HUES6 (cell line): ENCODE data around the gene VPS18.

Experiments
- H3K27ac ChIP-seq: 2 replicates; pipeline ENCODE4 v1.7.0; 2013; ENCODE audit warnings: low read depth, mild to moderate bottlenecking, low read length, inconsistent platforms
- H3K27me3 ChIP-seq: 2 replicates; pipeline ENCODE4 v1.6.1; 2013; ENCODE audit warnings: low read length; ENCODE audit not compliant: control insufficient read depth, insufficient read depth
- H3K36me3 ChIP-seq: 2 replicates; pipeline ENCODE4 v1.6.1; 2013; ENCODE audit warnings: low read length; ENCODE audit not compliant: control insufficient read depth, insufficient read depth
- H3K4me1 ChIP-seq: 2 replicates; pipeline ENCODE4 v1.6.1; 2013; ENCODE audit warnings: low read length; ENCODE audit not compliant: control insufficient read depth, insufficient read depth
- H3K4me3 ChIP-seq: 2 replicates; pipeline ENCODE4 v1.5.1; 2013; ENCODE audit warnings: low read depth, low read length
- H3K9ac ChIP-seq: one replicate; pipeline ENCODE4 v1.6.1; 2013; ENCODE audit warnings: mild to moderate bottlenecking, low read length
- H3K9me3 ChIP-seq: 2 replicates; pipeline ENCODE4 v1.6.1; 2013; ENCODE audit warnings: low read depth, low read length; ENCODE audit not compliant: control insufficient read depth, insufficient read depth

Gene VPS18

DNA sequence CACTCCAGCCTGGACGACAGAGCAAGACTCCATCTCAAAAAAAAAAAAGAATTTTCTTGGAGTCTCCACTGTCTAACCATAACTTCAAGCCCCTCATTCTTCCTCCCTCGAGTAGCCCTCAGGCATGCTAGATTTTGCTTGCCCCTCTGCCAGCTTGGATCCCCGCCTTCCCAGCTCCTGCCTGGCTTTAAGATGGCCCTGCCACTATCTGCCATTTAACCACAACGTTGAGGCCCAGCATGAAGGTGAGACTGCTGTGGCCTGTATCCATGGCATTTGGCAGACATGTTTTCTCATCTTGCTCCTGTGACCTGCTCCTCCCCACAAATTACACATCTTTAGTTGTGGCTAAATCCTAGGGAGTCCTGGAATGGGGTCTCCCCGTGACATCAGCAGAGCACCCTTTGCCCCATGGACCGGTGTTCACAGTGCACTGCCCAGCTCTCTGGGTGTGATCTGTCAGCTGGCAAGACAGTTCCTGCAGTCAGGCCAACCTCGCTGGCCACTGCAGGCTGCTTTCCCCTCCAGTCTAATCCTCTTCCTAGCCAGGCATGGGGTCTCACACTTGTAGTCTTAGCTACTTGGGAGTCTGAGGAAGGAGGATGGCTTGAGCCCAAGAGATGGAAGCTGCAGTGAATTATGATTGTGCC, 10.4 kb downstream of the VPS18 start:
- Histone ChIP-seq H3K4me3 (no peak overlapping the region), H3K9ac (no peak overlapping the region), H3K9me3 (no peaks in the 10 kb centered on the region), H3K27me3 (no peaks in the 10 kb centered on the region), H3K27ac (no peak overlapping the region), H3K36me3 (peaks cover 40% of the 10 kb centered on the region), H3K4me1 (peaks cover 6% of the 10 kb centered on the region)

DNA sequence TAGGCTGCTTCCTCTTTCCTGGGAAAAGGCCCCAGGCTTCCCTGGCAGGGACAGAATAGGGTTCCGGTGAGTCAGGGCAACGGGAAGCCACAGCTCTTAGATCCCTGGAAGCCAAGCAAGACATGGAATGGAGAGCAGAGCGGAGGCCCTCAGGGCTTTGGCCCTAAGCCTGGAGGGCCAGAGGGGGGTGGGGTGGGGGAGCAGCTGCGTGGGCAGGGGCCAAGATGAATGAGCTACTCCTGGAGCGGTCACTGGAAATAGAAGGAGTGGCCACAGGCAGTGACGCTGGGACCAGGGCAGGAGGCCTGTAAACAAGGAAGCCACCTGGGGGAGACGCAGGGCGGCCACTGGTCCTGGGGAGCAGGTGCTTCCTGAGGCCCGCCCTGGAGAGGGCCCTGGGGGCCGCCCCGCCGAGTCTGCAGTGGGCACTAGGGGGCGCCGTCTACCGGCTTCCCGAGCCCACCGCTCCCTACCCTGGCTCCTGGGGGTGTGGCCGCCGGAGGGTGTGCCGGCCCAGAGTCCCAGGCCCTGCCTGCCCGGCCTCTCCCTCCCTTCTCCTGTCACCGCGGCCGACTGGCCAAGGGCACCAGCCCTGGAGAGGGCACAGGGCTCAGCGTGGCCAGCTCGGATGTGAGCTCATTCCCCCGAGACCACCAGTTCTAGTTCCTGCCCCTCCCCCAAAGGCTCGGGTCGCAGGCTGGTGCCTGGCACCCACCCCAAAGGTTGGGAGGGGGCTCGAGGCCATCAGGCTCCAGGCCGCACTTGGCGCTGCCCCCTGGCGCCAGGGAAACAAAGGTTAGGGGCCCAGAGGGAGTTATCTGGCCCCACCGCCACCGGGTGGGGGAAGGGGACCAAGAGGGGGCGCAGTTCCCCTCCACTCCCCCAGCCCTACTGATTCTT, 12.1 kb downstream of the VPS18 start:
- Histone ChIP-seq H3K27me3 (no peaks in the 10 kb centered on the region), H3K4me3 (peak overlapping the region; percentile 58), H3K27ac (no peak overlapping the region), H3K9ac (no peak overlapping the region), H3K4me1 (peaks cover 17% of the 10 kb centered on the region), H3K9me3 (no peaks in the 10 kb centered on the region), H3K36me3 (peaks cover 25% of the 10 kb centered on the region)

DNA sequence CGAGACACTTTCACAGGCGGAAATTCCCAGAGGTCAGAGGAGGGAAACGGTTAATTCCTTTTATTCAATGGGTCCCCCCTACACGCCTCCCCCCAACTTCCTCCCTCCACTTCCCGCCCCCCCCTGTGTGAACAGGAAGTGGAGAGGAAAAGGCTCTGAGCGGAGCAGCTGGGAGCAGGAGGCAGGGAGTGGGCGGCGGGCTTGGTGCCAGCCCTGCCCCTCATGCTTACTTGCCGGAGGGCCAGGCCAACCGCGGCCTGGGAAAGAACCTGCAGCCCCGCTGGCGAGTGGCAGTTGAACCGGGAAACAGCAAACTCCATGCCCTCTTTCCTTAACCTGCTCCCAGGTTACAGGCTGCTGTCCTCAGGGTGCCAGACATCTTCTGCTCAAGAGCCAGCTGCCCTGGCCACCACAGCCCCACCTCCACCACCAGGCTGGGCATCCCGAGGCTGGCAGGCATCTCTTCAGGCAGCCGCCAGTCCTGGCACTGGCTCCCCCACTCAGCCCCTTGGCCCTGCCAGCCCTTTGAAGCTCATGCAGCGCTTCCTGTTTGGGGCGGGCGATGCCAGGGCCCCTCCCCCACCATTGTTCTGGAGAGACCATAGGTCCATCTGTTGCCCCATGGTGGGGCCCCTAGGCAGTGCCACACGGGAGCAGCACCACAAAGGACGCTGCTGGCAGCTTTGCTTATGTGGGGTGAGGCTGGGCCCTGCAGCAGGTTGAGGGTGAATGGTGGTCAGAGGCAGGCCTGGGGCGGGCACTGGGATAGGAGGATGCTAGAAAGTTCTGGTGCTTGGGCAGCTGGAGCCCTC, 12.9 kb downstream of the VPS18 start:
- H3K4me1 ChIP-seq: peaks cover 24% of the 10 kb centered on the region
- H3K27ac ChIP-seq: no peak overlapping the region
- no peaks in the 10 kb centered on the region for H3K9me3 ChIP-seq
- peak overlapping the region; percentile 58 for H3K4me3 ChIP-seq
- H3K36me3 ChIP-seq: peaks cover 21% of the 10 kb centered on the region
- no peaks in the 10 kb centered on the region for H3K27me3 ChIP-seq
- no peak overlapping the region for H3K9ac ChIP-seq

DNA sequence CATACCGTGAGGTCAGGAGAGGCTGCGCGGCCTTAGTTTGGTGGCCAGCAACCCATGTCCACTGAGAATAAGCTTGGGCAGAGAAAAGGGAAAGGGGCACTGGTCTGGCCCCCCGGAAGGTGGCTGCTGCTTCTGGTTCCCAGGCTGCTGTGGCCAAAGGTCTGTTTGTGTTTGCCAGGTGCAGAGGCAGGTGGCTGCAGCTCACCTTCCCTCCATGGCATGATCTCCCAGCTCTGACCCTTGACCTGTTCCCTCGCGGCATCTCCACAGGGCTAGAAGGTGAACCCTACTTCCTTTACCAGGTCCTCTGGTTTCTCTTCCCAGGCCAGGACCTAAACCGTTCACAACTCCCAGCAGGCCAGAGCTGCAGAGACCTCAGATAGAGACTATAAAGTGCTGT, 13.8 kb downstream of the VPS18 start:
- Histone ChIP-seq H3K4me1 (peaks cover 24% of the 10 kb centered on the region), H3K27ac (no peak overlapping the region), H3K4me3 (no peak overlapping the region), H3K36me3 (peaks cover 13% of the 10 kb centered on the region), H3K9me3 (no peaks in the 10 kb centered on the region), H3K27me3 (no peaks in the 10 kb centered on the region), H3K9ac (no peak overlapping the region)

DNA sequence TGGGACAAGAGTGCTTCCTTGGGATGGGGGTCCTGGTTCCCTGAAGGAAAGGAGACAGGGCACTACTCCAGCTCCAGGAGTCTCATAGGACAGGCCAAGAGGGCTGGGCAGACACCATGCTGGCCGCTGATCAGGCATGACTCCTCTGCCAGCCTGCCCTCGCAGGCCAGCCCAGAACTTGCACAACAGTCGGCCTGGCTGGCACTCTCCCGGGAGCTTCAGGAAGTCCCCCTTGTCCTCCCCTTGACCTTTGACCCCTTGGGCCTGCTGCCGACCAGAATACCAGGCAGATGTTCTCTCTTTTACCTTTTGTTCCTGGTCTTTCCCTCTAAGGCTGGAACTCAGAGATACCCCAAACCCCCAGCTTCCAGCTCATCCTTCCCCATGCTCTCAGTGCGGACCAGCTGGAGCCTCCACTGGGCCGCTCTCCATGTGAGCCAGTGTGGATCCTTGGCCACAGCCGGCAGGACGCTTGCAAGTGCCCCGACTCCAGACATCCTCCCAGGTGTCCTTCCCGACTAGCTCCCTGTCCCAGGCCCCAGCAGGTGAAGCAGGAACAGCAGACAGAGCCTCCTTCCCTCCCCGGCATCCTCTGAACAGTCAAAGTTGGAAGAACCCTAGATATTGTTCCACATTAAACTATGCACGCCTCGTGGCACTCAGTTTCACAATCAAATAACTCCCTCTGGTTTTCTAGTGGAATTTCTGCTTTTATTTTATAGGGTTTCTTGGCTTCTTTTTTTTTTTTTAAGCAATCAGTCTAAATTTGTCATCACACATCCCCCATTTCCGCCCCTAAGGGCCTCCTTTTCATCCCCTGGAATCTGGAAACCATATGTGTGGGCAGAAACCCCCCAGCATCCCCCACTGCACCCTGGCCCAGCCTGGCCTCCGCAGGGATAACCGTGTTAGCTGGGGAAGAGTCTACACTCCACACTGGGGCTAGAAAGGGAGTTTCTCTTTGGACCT, 15.7 kb downstream of the VPS18 start:
- H3K36me3 ChIP-seq: peaks cover under 1% of the 10 kb centered on the region; the same call in 1 of the 2 replicates
- no peaks in the 10 kb centered on the region for H3K9me3 ChIP-seq
- H3K27me3 ChIP-seq: no peaks in the 10 kb centered on the region
- peaks cover 28% of the 10 kb centered on the region for H3K4me1 ChIP-seq
- no peak overlapping the region for H3K27ac ChIP-seq
- H3K4me3 ChIP-seq: no peak overlapping the region
- H3K9ac ChIP-seq: no peak overlapping the region

DNA sequence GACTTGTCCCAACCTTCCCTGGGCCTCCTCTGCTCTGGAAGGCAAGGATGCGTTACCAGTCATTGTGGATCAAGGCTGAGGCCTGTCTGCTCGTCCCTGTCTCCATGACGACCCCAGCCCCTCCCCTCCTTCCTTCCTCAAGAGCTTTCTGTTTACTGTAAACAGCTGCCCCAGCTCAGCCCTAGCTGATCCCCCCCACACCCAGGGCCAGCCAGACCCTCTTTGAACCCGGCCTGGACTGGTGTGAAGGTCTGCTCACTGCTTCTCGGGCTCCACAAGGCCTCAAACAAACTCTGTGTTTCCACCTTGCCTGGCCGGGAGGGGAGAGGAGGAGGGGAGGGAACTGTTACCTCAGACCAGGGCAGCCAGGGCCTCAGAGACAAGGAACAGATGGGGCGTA, 16.9 kb downstream of the VPS18 start:
- Histone ChIP-seq H3K27ac (no peak overlapping the region), H3K9me3 (no peaks in the 10 kb centered on the region), H3K36me3 (no peaks in the 10 kb centered on the region), H3K9ac (no peak overlapping the region), H3K4me3 (no peak overlapping the region), H3K4me1 (peaks cover 29% of the 10 kb centered on the region), H3K27me3 (no peaks in the 10 kb centered on the region)

DNA sequence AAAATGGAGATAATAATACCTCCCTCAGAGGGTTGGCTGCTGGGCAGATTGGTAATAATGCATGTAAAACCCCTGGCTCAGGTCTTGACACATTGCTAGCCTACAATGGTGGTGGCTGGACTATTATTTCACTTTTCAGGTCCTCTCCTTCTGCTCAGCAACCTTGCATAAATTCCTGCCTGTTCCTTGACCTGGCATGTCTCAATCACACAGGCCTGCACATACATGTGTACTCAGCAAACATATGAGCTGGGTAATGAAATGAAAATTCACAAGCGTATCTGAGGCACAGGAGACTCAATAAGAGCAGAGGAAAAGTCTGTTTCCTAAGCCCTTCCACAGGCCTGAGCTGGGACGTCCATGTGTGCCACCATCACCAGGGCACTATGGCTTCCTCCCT, 17.4 kb downstream of the VPS18 start:
- Histone ChIP-seq H3K4me3 (no peak overlapping the region), H3K9me3 (no peaks in the 10 kb centered on the region), H3K27ac (no peak overlapping the region), H3K9ac (no peak overlapping the region), H3K4me1 (peaks cover 29% of the 10 kb centered on the region), H3K36me3 (no peaks in the 10 kb centered on the region), H3K27me3 (peaks cover 5% of the 10 kb centered on the region)

DNA sequence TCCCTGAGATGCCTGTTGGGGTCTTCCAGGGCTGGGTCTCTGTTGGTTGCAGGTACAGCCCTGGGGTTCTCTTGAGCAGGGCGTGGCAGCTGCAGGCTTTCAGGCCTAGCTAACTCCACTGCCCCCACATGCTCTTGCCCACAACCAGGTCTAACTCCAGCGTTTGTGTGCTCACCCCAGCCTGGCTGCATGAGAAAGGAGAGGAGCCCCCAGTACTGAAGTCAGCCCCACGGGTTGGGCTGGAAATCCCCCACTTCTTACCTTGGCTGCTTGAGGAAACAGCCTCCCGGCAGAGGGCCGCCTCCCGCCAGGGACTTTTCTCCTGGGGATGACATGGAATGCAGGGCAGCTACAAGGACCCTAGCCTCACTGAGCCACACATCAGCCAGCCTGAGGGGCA, 18.2 kb downstream of the VPS18 start:
- Histone ChIP-seq H3K9ac (no peak overlapping the region), H3K36me3 (no peaks in the 10 kb centered on the region), H3K4me1 (peaks cover 24% of the 10 kb centered on the region), H3K9me3 (no peaks in the 10 kb centered on the region), H3K4me3 (no peak overlapping the region), H3K27me3 (peaks cover 8% of the 10 kb centered on the region), H3K27ac (no peak overlapping the region)

DNA sequence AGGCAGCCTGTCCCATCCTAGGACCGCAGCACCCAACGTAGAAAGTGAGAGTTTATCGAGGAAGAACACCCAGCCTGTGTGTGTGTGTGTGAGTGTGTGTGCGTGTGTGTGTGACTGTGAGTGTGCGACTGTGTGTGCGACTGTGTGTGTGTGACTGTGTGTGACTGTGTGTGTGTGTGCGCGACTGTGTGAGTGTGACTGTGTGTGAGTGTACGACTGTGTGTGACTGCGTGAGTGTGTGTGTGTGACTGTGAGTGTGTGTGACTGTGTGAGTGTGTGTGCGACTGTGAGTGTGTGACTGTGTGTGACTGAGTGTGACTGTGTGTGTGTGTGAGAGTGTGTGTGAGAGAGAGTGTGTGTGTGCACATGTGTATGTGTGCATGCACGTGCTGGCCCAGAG, 19.8 kb downstream of the VPS18 start:
- Histone ChIP-seq H3K4me1 (peaks cover 34% of the 10 kb centered on the region), H3K27ac (no peak overlapping the region), H3K9me3 (no peaks in the 10 kb centered on the region), H3K9ac (no peak overlapping the region), H3K4me3 (no peak overlapping the region), H3K36me3 (no peaks in the 10 kb centered on the region), H3K27me3 (peaks cover 20% of the 10 kb centered on the region)

DNA sequence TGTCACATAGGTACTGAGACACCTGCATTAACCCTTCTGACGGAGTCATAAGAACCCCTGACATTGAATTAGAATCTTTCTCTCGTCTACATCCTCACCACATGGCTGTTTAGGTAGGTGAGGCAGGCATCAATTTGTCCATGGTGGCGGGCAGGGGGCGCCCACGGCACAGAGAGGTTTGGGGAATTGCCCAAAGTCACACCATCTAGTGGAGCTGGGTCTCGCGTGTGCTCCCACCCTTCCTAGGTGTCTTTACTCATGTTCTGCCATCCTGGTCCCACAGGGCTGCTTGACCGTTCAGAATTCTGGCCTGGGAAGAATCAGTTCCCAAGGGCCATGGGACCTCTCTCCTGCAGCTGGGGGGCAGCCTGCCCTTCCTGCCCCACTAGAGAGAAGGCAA, 20.2 kb downstream of the VPS18 start:
- peaks cover 36% of the 10 kb centered on the region for H3K4me1 ChIP-seq
- no peaks in the 10 kb centered on the region for H3K9me3 ChIP-seq
- peaks cover 24% of the 10 kb centered on the region for H3K27me3 ChIP-seq
- no peak overlapping the region for H3K4me3 ChIP-seq
- no peak overlapping the region for H3K9ac ChIP-seq
- H3K27ac ChIP-seq: no peak overlapping the region
- no peaks in the 10 kb centered on the region for H3K36me3 ChIP-seq
